D341Med (cell line): ENCODE data around the gene ST14.

Source experiments
- DNase-seq: peaks from one replicate; pipeline ENCODE4 v3.0.0; 2012; ENCODE audit warnings: low spot score

The ST14 gene

GRCh38 chr11:130136107-130136506 is 23.5 kb upstream of the ST14 start:
- DNase-seq = no peak

- DNase-seq = no peak
These were observed 21.6 kb upstream of the ST14 start for GRCh38 chr11:130137999-130138398.

GRCh38 chr11:130139401-130139800 is 20.2 kb upstream of the ST14 start:
- DNase-seq = no peak

GRCh38 chr11:130141561-130142341 is 17.8 kb upstream of the ST14 start:
- no peak for DNase-seq

GRCh38 chr11:130144141-130144540 is 15.4 kb upstream of the ST14 start:
- no peak for DNase-seq

- DNase-seq = no peak
These were observed 14.7 kb upstream of the ST14 start for GRCh38 chr11:130144861-130145281.

- DNase-seq = no peak
These were observed 14.2 kb upstream of the ST14 start for GRCh38 chr11:130145311-130145812.

- no peak for DNase-seq
These were observed 13.4 kb upstream of the ST14 start for GRCh38 chr11:130145975-130146776.

- no peak for DNase-seq
These were observed 12.8 kb upstream of the ST14 start for GRCh38 chr11:130146796-130147195.

- no peak for DNase-seq
These were observed 10.7 kb upstream of the ST14 start for GRCh38 chr11:130148796-130149326.

GRCh38 chr11:130150790-130151189 is 8.8 kb upstream of the ST14 start:
- no peak for DNase-seq

- no peak for DNase-seq
These were observed 8.4 kb upstream of the ST14 start for GRCh38 chr11:130151196-130151595.

GRCh38 chr11:130156108-130157022 is 3.2 kb upstream of the ST14 start:
- DNase-seq = no peak

GRCh38 chr11:130157101-130157500 is 2.5 kb upstream of the ST14 start:
- DNase-seq = no peak

GRCh38 chr11:130157840-130158239 is 1.7 kb upstream of the ST14 start:
- DNase-seq = no peak

- no peak for DNase-seq
These were observed 443 bp upstream of the ST14 start for GRCh38 chr11:130159139-130159538.

- no peak for DNase-seq
These were observed 1.0 kb downstream of the ST14 start for GRCh38 chr11:130160498-130161155.

- DNase-seq = no peak
These were observed 2.0 kb downstream of the ST14 start for GRCh38 chr11:130161441-130162145.

GRCh38 chr11:130162733-130163132 is 3.2 kb downstream of the ST14 start:
- no peak for DNase-seq

GRCh38 chr11:130163346-130164220 is 4.0 kb downstream of the ST14 start:
- DNase-seq = no peak
